Transverse colon (tissue), 4 donors: ENCODE measurements around the gene GARIN1A. TPM values are rescaled to one million over a fixed set of nuclear protein-coding genes. Genes with fewer than 3 reads are reported as not detected.

ENCODE experiments used
- DNase-seq: peaks from one replicate; pipeline ENCODE4 v3.0.0-alpha.2; 2019
- H3K27ac ChIP-seq, 4 donors: fragments of 200-600 bp; sonication (generic); 2 replicates each; pipeline ENCODE4 v1.5.1; 2016 to 2018; ENCODE audit warnings: inconsistent platforms in 4 of 4
- H3K27me3 ChIP-seq: fragments of 200-600 bp; sonication (generic); 2 replicates; pipeline ENCODE4 v1.5.1; 2017; ENCODE audit warnings: inconsistent platforms
- H3K36me3 ChIP-seq, 4 donors: fragments of 200-600 bp; sonication (generic); 2 replicates each; pipeline ENCODE4 v1.5.1; 2017 to 2019; ENCODE audit warnings: inconsistent platforms in 4 of 4
- H3K4me1 ChIP-seq, 4 donors: fragments of 200-600 bp; sonication (generic); 2 replicates each; pipeline ENCODE4 v1.5.1; 2017 to 2020; ENCODE audit warnings: inconsistent platforms in 4 of 4
- H3K4me3 ChIP-seq, 4 donors: fragments of 200-600 bp; sonication (generic); 1 replicate in 1 of 4; 2 replicates in 3 of 4; pipeline versions ENCODE4 v1.5.1 to v1.6.1; 2017 to 2019; ENCODE audit warnings: inconsistent platforms in 4 of 4
- H3K9me3 ChIP-seq, 2 donors: fragments of 200-600 bp; sonication (generic); 2 replicates each; pipeline ENCODE4 v1.5.1; 2017 to 2019; ENCODE audit warnings: inconsistent platforms in 2 of 2
- EP300 ChIP-seq: sonication (generic); formaldehyde crosslinking; IDR thresholded peaks from one replicate; pipeline ENCODE4 v1.6.1; 2017; ENCODE audit warnings: antibody characterized with exemption, low read depth
- POLR2A ChIP-seq: fragments of 450-650 bp; IDR thresholded peaks from one replicate; pipeline ENCODE4 v1.6.1; 2016; ENCODE audit warnings: antibody characterized with exemption, mild to moderate bottlenecking, moderate library complexity
- POLR2AphosphoS5 ChIP-seq, 3 donors: sonication (generic); formaldehyde crosslinking; IDR thresholded peaks; one replicate each; pipeline ENCODE4 v1.6.1; 2016; ENCODE audit warnings: antibody characterized with exemption in 3 of 3
- WGBS, 2 donors: methylation state at CpG; one replicate each; pipeline ENCODE4 v1.1.5; 2018; ENCODE audit warnings: low coverage in 1 of 2; 5-methylcytosine and 5-hydroxymethylcytosine counted together
- in situ Hi-C, 4 donors: fragments of 200-750 bp; cut with MboI; loops; one replicate each; pipeline versions ENCODE4 v1.15.0 to v1.15.1; 2017; ENCODE audit warnings: low sequenced_read_pairs in 3 of 4, low pct_ligation_motif_present in 1 of 4, low pct_unique_long_range_greater_than_20kb in 1 of 4
- intact Hi-C: fragments of 100-400 bp; cut with DNase I; formaldehyde crosslinking; loops from one replicate; pipeline ENCODE4 v1.15.1; 2023; ENCODE audit warnings: low total_unique reads
- small RNA-seq, 4 donors: library from RNA; depleted of rRNA; stranded (forward); fragments of <200 nt; gene quantifications; one replicate each; pipeline ENCODE3, GENCODE V24; 2016
- total RNA-seq, 4 donors: library from RNA; depleted of rRNA; stranded (reverse); fragments of >200 nt; gene quantifications; one replicate each; pipeline ENCODE4 v1.1.0, GENCODE V29; 2016
- TF ChIP-seq, protein P1 (sequence below), 5 experiments: fragments of 200-600 bp in 3 of 5; fragments of 450-650 bp in 2 of 5; sonication (generic) in 3 of 5; IDR thresholded peaks; 1 replicate in 2 of 5; 2 replicates in 3 of 5; pipeline ENCODE4 v1.5.1; 2016 to 2017; ENCODE audit warnings: antibody characterized with exemption in 5 of 5, inconsistent platforms in 3 of 5, mild to moderate bottlenecking in 2 of 5, moderate library complexity in 1 of 5

The GARIN1A gene
- total RNA-seq, 4 donors from 2014 or later = 0.27 to 1.4 (median 0.48) TPM; not detected in 1

DNA sequence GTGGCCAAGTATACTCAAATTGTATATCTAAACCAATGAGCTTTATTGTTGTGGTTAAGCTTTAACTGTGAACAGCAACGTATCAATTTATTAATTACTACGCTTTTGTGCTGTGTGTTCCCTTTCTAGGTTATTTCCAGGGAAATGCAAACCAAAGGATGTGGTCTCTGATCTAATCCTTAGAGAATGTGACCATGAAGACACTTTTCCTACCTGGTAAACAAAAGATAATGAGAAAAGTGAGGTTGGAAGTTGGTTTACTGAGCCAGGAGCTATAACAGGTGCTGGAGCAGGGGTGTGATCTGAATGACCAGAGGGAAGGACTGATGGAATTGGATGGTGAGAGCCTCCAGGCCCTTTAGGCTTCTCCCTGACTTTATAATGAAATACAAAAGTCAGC, 41.7 kb downstream of the GARIN1A start:
- H3K27me3 ChIP-seq = peaks cover 17% of the 10 kb centered on the region
- in situ Hi-C loops = no loop called here
- no peaks in the 10 kb centered on the region for H3K4me1 ChIP-seq
- no peak overlapping the region for H3K27ac ChIP-seq
- H3K36me3 ChIP-seq = no peaks in the 10 kb centered on the region
- H3K4me3 ChIP-seq = no peak overlapping the region
- WGBS, 2 donors = 79 to 100% methylated on average over 1 to 2 of the region's 2 CpGs
- TF ChIP-seq, protein P1, sequence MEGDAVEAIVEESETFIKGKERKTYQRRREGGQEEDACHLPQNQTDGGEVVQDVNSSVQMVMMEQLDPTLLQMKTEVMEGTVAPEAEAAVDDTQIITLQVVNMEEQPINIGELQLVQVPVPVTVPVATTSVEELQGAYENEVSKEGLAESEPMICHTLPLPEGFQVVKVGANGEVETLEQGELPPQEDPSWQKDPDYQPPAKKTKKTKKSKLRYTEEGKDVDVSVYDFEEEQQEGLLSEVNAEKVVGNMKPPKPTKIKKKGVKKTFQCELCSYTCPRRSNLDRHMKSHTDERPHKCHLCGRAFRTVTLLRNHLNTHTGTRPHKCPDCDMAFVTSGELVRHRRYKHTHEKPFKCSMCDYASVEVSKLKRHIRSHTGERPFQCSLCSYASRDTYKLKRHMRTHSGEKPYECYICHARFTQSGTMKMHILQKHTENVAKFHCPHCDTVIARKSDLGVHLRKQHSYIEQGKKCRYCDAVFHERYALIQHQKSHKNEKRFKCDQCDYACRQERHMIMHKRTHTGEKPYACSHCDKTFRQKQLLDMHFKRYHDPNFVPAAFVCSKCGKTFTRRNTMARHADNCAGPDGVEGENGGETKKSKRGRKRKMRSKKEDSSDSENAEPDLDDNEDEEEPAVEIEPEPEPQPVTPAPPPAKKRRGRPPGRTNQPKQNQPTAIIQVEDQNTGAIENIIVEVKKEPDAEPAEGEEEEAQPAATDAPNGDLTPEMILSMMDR (IDR thresholded peaks at IDR 0.05) = no peak
- no peak for TF ChIP-seq POLR2A
- TF ChIP-seq POLR2AphosphoS5 (IDR thresholded peaks at IDR 0.05) = no peak
- TF ChIP-seq EP300 = no peak
- H3K9me3 ChIP-seq = no peaks in the 10 kb centered on the region
- DNase-seq = no peak
- intact Hi-C loops = no loop called here

DNA sequence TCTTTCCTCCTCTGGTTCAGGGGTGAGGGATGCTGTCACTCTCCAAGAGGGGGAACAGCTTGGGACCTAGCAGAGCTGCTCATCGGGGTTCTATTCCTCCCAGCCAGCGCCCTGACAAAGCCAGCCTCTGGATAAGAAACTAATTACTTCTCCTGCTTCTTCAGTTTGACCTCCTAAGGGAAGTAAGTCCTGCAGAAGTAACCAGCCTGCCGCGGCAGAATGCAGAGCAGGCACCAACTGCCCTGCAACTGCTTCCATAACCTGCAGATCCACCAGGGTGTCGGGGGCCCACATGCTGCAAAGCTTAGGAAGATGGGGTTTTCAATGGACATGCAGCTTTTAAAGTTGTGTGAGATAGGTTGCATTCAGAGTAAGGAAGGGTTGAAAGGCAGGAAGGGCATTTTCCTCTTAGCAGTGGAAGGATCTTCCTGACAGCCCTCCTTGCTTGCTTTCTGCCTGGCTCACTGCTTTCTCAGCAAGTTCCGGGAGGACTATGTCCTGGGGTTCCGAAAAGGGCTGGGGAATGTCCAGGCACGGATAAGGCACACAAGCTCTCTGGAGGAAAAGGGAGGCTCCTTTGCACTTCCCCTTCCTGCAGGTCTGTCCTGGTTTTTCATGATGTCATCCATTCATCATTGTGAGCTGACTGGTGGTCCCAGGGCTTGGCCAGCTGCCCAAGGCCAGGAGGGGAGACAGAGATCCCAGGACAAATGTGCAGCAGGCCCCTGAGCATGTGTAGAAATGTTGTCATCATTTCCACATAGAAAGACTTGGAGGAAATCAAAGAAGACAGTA, 42.8 kb downstream of the GARIN1A start:
- intact Hi-C loops (no loop called here), in situ Hi-C loops (no loop called here)
- TF ChIP-seq POLR2A (no peak), POLR2AphosphoS5 (IDR thresholded peaks at IDR 0.05) (no peak), EP300 (no peak)
- TF ChIP-seq, protein P1 (IDR thresholded peaks at IDR 0.05) = no peak
- no peaks in the 10 kb centered on the region for H3K4me1 ChIP-seq
- peaks cover 17% of the 10 kb centered on the region for H3K27me3 ChIP-seq
- no peaks in the 10 kb centered on the region for H3K9me3 ChIP-seq
- no peak for DNase-seq
- no peaks in the 10 kb centered on the region for H3K36me3 ChIP-seq
- no peak overlapping the region for H3K4me3 ChIP-seq
- no peak overlapping the region for H3K27ac ChIP-seq
- WGBS, 2 donors = 76% methylated on average over 8 of the region's 8 CpGs; no CpG with 5 or more reads in 1 of the 2 donors

DNA sequence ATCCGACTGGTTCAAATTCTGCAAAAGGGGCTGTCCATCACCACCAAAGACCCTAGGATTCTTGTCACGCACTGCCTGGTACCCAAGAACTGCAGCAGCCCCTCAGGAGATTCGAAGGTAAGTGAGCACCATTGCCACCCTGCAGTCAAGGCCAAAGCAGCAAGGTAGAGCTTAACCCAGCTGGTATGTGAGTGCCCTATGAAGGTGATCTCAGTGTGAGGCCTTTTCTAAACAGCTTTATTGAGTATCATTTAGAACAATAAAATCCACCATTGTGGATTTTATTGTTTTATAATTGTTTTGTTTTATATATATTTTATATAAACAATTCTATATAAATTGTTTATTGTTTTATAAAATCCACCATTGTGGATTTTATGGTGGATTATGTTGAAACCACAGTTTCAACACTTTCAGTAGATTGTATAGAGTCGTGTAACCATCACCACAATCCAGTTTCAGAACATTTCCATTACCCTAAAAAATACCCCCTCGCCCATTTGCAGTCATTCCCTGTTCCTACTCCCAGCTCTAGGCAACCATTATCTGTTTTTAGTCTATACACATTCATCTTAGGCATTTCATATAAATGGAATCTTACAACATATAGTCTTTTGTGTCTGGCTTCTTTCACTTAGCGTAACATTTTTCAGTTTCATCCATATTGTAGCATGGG, 47.0 kb downstream of the GARIN1A start:
- Histone ChIP-seq H3K4me3 (no peak overlapping the region), H3K36me3 (no peaks in the 10 kb centered on the region), H3K27ac (no peak overlapping the region), H3K27me3 (peaks cover 23% of the 10 kb centered on the region), H3K4me1 (no peaks in the 10 kb centered on the region), H3K9me3 (no peaks in the 10 kb centered on the region)
- intact Hi-C loops (no loop called here), in situ Hi-C loops (no loop called here)
- WGBS, 2 donors = 65 to 67% methylated on average over 3 to 6 of the region's 6 CpGs
- DNase-seq = no peak
- TF ChIP-seq, protein P1 (IDR thresholded peaks at IDR 0.05) = no peak
- TF ChIP-seq POLR2AphosphoS5 (IDR thresholded peaks at IDR 0.05) (no peak), POLR2A (no peak), EP300 (no peak)

DNA sequence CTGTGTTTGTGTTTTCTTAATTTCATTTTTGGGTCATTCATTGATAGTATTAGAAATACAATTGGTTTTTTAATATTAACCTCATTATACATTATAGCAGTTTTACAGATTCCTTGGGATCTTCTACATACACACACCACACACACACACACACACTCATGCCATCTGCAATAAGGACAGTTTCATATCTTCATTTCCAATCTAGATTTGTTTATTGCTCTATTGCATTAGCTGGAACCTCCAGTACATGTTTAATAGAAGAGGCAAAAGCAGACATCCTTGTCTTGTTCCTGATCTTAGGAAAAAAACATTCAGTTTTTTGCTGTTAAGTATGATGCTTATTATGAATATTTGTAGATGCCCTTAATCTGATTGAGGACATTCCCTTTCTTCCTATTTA, 49.3 kb downstream of the GARIN1A start:
- in situ Hi-C loops = no loop called here
- no peak for DNase-seq
- H3K4me1 ChIP-seq = no peaks in the 10 kb centered on the region
- H3K4me3 ChIP-seq = no peak overlapping the region
- no peak for TF ChIP-seq POLR2A
- TF ChIP-seq, protein P1 (IDR thresholded peaks at IDR 0.05) = no peak
- TF ChIP-seq POLR2AphosphoS5 (IDR thresholded peaks at IDR 0.05) = no peak
- TF ChIP-seq EP300 = no peak
- no peaks in the 10 kb centered on the region for H3K36me3 ChIP-seq
- H3K27me3 ChIP-seq = peaks cover 26% of the 10 kb centered on the region
- H3K27ac ChIP-seq = no peak overlapping the region
- intact Hi-C loops = no loop called here
- no peaks in the 10 kb centered on the region for H3K9me3 ChIP-seq

Small RNA genes lying within 50 kb of the gene (small RNA-seq; reads per million reads assigned to genes)
- gene RNA5SP242 (48.5 to 93.7 (median 69.9) reads per million in 4 donors), gene RNA5SP243 (0 to 0.28 (median 0.16) reads per million in 4 donors), gene RNU6-177P (0 reads per million in 4 donors)

Other genes starting within 250 kb of the GARIN1A start
- gene HILPDA, start 216.4 kb upstream of the GARIN1A start, total RNA-seq = 10 to 100 TPM in 1 of 4 donors, 1 to 10 TPM in 2, not detected in 1; 5.3 to 35.5 (median 5.9) TPM
- gene METTL2B, start 195.5 kb upstream of the GARIN1A start, total RNA-seq = 10 to 100 TPM; 22.1 to 30.3 (median 23.2) TPM
- 1,000 to 10,000 TPM in 1 of 4 donors, 10 to 100 TPM in 3; 23.6 to 1,780 (median 44.0) TPM for gene CALU, start 67.1 kb downstream of the GARIN1A start, total RNA-seq
- gene OPN1SW, start 103.5 kb downstream of the GARIN1A start, total RNA-seq = not detected
- 10 to 100 TPM in 2 of 4 donors, 1 to 10 TPM in 2; 1.9 to 16.5 (median 8.3) TPM for gene CCDC136, start 119.7 kb downstream of the GARIN1A start, total RNA-seq
- gene FLNC, start 158.1 kb downstream of the GARIN1A start, total RNA-seq = 100 to 1,000 TPM in 1 of 4 donors, 10 to 100 TPM in 3; 21.3 to 234 (median 57.9) TPM
- 100 to 1,000 TPM in 1 of 4 donors, 10 to 100 TPM in 3; 25.5 to 128 (median 63.2) TPM for gene ATP6V1F, start 190.6 kb downstream of the GARIN1A start, total RNA-seq
- gene KCP, start 238.4 kb downstream of the GARIN1A start, total RNA-seq = under 1 TPM in 3 of 4 donors, not detected in 1; 0.32 to 0.75 (median 0.68) TPM